HG03571 (cell line): ENCODE data around the gene PDXK.

Source experiments
- ATAC-seq: cut with Tn5 transposase; IDR thresholded peaks from one replicate; pipeline ENCODE4 v1.9.1; 2021; ENCODE audit not compliant: unreplicated experiment

Gene PDXK

DNA sequence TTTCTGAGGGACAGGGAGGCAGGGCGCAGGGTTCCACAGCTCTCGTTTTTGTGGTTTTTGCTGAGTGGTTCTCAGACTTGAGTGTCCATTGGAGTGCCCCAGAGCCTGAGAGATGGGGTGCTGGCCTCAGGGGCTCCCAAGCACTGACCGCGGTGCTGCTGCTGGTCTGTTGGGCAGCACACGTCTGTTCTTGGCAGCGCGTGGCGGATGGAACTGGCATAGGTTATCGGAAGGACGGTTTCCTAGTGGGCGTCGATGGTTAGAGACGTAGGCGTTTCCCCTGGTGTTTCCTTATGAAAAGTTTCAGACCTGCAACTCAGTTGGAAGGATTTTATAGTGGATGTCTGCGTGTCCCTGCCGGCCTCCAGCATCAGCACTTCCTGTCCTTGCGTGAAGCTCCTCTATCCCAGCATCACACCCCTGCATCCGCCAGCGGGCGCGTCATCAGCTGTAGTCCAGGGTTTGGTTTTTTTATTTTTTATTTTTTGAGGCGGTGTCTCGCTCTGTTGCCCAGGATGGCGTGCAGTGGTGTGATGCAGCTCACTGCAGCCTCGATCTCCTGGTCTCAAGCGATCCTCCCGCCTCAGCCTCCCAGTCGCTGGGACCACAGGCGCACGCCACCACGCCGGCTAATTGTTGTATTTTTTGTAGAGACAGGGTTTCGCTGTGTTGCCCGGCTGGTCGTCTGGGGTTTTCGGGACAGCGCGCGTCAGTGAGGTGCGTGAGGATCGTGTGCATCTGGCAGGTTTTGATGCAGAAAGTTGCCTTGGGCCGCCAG is 82.3 kb downstream of the PDXK start:
- ATAC-seq: no peak

DNA sequence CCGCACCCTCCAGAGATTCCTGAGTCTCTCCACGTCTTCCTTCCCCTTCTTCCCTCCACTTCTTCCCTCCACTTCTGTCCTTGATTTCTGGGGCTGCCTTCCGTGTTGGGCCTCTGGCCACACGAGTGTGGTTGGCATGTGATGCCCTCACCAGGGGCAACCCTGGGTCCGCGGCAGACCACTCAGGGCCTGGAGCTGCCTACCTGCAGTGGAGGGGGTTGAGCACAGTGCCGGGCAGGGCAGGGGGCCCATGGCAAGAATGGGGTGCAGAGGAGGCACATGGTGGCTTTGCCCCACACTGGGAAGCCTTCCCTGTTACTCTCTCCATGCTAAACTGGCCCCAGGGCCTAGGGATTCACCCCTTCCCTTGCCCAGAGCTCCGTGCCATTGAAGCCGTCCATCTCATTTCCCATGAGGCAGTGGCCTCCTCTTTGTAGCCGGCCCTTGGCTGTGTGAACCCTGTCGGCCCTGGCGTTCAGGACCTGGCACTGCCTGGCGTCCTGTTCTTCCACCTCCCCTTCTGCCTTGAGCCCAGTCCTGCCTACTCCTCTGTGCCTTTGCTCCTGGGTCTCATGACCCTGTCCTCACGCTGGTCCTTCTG is 83.9 kb downstream of the PDXK start:
- ATAC-seq: no peak

DNA sequence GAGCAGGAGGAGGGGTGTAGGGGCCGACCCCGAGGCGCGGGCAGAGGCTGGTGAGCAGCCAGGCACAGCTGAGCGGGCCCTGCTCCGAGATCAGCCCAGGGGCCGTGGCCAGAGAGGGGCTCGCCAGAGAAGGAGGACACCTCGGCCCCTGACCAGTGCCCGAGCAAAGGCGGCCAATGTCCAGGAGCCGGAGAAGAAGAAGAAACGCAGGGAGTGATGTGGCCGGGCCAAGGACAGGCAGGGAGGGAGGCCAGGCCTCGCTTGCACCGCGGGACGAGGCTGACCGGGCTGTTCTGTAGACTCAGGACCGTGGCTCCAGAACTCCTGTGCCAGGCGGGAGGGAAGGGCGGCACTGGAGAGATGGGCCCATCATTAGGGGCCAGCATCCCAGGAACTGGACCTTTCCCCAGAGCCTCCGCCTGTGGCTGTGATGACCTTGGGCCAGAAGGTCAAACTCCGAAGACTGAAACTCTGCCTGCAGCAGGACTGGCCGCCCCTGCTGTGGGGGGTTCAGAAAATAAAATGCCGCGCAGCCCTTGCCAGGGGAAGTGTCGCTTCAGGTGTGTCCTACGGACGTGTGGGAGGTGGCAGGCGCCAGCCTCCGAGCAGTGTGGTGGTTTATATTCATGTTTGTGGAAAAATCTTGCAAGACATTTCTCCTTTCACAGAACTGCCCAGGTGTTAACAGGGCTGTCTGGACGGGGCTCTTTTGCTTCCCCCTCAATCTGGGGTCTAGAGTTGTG is 84.8 kb downstream of the PDXK start:
- ATAC-seq: no peak

DNA sequence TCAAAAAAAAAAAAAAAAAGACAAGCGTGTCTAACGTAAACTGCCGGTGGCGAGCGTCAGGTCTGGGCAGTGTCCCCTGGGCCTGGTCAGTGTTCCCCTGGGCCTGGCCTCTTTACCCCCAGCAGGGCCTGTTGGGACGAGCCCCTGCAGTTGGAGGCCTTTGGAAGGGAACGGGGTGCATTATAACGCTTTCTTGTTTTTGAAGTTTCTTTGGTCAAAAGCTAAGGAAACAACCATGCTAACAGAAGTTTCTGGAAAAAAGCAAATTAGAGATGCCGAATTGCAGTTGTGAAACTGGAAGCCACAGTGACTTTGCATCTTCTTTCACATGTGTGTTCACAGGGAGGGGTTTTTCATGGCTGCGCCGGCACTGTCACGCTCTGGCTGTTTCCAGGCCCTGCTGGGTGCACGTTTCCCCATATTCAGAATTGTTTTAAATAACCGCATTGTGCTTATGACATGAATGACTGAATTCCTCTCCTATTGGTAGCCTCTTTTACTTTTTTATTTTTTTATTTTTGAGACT is 86.4 kb downstream of the PDXK start:
- peak; percentile 69 for ATAC-seq

DNA sequence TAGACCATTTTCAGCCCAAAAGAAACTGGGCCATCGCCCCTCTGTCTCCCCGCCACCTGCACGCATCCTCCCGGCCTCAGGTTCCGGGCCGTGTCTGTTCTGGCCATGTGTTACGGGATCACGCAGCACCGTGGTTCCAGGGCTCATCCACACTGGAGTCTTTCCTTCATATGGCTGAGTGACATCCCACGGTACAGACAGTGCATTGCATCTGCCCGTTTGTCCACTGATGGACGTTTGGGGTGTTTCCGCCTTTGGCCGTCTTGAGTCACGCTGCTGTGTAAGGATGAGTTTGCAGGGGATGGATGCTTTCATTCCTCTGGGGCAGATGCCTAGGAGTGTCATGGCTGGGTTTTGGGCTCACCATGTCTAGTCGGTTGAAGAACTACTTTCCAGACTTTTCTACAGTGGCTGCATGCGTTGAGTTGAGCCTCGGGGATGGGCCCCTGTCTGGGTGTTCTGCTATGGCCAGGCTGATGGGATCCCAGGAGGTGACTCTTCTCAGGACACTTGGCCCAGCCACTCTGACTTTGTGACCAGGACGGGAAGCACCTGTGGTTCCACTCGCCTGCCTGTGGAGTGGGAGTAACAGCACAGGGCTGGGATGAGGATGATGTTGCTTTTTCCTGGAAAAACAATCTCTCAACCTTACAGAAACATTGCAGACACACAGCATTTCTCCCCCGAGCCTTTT is 87.2 kb downstream of the PDXK start:
- ATAC-seq: no peak

DNA sequence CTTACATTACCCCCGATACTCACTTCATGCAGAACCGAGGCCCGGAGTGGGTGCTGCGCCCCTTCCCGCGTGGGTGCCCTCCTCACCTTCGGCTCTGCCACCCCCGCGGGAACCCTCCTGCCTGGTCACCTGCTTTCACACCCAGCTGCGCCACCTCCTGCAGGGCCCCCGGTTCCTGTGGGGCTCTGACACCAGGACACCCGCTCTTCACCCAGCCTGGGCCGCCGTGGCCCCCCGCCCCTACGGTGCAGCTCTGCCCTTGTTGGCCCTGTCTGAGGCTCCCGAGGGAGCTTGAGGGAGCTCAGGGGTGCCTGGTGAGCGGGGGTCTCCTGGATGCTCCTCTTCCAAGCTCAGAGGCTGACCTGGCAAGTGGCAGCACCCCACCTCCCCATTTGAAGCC is 89.4 kb downstream of the PDXK start:
- no peak for ATAC-seq

DNA sequence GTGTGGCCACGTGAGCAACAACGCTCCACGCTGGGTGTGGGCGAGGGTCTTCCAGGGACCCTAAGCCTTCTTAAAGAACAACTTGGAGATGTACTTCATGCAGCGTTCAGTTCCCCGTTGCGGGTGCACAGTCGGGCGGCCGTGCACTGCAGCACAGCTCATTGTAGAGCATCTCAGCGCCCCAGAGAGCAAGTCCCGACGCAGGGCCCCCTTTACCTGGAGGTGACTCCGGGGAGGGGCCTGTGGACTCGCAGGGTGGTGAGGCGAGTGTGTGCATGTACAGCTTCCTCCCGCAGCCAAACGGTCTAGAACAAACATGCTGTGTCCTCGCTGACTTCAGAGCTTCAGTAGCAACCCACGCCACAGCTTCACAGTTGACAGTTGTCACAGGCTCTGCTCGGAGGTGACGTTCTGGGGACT is 89.9 kb downstream of the PDXK start:
- ATAC-seq: no peak

DNA sequence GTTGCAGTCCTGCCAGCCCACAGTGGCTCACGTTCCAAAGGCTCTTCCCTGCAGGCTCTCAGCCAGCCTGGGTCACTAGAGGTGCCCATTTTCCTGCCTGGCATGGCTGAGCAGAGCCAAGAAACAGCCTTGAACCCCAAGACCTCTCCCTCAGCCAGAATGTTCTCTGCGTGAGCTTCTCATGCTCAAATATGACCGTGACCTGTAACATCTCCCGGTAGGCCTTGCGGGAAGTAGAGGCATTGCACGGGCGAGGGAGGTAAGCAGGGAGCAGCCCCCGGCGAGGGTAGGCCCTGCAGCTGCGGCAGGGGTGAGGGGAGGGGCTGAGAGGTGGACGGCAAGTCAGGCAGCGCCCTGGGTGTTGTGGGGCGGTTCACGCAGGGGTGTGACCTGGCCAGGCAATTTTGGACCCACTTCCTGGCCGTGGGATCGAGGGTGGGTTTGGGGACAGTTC is 90.4 kb downstream of the PDXK start:
- no peak for ATAC-seq

DNA sequence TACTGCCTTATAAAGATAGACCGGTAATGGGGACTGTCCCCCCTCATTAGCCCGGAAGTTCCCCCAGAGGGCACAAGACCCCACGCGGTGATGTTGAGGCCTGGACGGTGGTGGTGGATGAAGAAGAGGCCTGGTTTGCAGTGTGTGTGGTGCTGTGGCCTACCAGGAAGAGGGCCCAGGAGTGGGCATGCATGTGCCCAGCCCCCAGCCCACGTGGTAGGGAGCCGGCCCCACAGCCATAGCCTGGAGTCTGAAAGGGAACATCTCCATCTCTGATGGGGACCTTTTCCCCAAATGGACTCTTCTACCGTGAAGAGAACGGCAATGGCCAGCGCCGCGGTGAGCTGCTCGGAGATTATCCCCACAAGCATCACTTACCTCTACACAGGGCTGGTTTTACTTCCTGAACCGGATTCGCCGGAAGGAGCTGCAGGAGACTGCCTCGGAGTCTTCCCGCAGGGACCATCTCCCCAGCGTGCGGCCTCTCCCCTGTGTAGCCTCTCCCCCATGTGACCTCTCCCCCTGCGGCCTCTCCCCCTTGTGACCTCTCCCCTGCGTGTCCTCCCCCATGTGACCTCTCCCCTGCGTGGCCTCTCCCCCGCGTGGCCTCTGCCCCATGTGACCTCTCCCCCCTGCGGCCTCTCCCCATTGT is 91.0 kb downstream of the PDXK start:
- ATAC-seq: no peak

DNA sequence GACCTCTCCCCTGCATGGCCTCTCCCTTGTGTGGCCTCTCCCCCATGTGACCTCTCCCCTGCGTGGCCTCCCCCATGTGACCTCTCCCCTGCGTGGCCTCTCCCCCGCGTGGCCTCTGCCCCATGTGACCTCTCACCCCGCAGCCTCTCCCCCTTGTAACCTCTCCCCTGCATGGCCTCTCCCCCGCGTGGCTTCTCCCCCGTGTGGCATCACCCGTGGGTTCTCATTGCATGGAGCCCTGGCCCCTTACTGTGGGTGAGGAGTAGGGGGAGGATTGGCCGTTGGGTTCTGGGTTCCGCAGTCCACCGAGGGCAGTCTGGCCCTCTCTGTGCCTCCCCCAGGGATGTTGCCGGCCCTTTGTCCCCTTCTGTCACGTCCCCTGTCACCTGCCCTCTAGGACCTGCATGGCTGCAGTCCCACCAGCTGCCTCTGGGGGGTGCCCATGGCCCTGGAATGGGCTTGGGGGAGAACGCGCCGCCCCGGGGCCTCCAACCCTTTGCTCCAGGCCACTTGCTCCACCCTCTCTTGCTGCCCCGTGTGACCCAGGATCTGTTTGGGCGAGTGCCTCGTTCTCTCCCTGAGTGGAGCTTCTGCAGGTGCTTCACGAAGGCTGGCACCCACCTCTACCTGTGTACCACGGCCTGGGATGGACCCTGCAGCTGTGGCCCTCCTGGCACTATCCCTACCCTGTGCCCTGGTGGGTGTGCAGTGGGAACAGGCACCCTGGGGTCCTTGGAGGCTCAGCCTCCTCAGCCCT is 91.8 kb downstream of the PDXK start:
- ATAC-seq: no peak

DNA sequence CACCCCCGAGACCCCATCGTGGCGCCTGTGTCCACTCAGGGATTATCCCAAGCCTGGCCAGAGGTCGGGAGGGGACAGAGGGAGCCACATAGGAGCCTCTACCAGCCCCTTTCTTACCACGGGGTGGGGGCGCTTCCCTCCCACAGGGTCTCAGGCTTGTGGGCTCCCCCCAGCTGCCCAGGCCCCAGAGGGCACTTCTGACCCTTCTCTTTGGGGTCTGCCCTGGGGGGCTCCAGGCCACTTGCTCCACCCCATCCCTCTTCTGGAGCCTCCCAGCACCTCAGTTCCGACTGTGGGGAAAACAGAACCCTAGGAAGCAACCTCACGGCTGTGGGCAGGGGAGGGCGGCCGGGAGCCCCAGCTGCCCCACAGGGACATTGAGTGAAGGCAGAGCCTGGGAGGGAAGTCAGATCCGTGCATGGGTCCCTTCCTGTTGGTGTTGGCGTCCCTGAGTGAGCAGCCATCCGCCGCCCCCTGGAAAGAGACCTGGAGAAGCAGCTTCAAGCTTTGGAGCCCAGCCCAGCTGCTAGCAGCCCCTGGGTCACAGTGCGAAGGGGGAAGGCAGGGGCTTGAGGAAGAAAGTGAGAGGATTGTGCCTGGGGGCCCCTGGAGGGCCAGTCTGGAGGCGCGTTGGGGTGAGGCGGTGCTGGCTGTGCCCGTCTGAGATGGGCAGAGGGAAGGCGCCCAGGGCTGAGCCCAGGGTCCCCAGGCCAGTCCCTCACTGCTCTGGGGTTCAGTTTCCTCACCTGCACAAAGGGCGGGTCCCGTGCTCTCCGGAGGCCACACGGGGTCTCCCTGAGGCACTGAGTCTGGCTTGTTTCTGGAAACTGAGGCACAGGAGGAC is 92.6 kb downstream of the PDXK start:
- no peak for ATAC-seq
